NT2/D1 (cell line): ENCODE measurements around the gene KIF13A.

Experiments
- SUZ12 ChIP-seq: IDR thresholded peaks from 2 replicates; pipeline ENCODE4 v1.6.1; 2011; ENCODE audit not compliant: insufficient read length, insufficient read depth; ENCODE audit errors: extremely low read depth
- YY1 ChIP-seq: IDR thresholded peaks from 2 replicates; pipeline ENCODE4 v1.6.1; 2011; ENCODE audit not compliant: insufficient read length, insufficient read depth
- ZNF274 ChIP-seq: IDR thresholded peaks from 2 replicates; pipeline ENCODE4 v1.6.1; 2011; ENCODE audit warnings: mild to moderate bottlenecking, low read depth, low read length

DNA sequence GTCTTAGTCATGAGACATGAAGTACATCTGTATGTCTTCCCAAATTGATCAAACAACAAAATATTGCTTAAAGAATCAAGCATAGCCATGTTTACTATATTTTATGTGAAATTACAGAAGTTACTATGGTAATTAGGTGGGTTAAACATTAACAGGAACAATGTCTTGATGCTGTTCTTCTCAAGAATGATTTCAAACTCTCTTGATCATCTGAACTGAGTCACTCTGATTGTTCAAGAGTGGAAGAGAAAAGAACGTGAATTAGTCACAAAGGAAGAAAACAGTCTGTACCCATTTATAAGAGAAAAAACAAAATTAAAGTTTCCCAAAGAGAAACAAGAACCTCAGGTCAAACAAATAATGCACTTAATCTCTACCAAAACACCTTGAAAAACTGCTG, 218.6 kb downstream of the KIF13A start:
- TF ChIP-seq SUZ12 (no peak), YY1 (no peak), ZNF274 (no peak)
